IPS DF 4.7 (cell line): ENCODE measurements around the gene OR52I2.
A peak's percentile ranks its signal among the peaks of the same experiment; 100 is the strongest.

Experiments
- DNase-seq: peaks from one replicate; pipeline ENCODE4 v3.0.0-alpha.2; 2013; ENCODE audit warnings: low spot score; ENCODE audit errors: extremely low read depth

OR52I2 gene

GRCh38 chr11:4607781-4608666, 26.5 kb downstream of the OR52I2 start, which contains the start of gene TRIM68:
TRIM68 (minus strand) TSS chr11:4608231; CDS start chr11:4605504, 2,727 bp downstream.
- DNase-seq, result peak; percentile 69

DNA sequence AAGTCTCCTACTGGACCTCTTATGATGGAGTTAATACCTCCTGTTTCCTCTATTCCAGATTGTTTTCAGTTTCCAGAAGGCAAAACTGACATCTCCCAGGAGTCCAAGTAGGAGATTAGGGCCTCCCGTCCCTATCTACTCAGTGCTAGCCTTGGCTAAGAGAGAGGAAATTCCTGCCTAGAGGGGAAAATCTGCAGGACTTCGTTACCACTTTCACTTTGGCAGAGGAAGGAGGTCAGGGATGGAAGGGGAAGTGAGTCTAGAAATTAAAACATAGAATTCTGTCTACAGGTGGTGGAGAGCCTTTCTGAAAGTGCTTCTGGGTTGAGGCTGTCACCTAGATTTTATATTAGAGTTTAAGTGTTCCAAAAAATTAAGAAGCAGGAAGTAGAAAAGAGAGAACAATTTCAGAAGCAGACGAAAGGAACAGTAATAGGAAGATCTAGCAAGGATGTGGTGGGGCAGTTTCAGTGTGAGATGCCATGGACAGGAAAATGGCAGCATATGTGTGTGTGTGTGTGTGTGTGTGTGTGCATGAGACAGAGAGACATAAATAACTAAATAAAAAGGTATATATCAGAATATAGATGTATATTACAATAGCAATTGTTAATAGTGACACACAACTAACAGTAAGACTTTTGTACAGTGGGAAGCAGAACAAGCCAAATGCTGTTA, 28.9 kb downstream of the OR52I2 start:
- DNase-seq, result no peak

GRCh38 chr11:4611986-4612385, 30.4 kb downstream of the OR52I2 start:
- DNase-seq, result no peak

DNA sequence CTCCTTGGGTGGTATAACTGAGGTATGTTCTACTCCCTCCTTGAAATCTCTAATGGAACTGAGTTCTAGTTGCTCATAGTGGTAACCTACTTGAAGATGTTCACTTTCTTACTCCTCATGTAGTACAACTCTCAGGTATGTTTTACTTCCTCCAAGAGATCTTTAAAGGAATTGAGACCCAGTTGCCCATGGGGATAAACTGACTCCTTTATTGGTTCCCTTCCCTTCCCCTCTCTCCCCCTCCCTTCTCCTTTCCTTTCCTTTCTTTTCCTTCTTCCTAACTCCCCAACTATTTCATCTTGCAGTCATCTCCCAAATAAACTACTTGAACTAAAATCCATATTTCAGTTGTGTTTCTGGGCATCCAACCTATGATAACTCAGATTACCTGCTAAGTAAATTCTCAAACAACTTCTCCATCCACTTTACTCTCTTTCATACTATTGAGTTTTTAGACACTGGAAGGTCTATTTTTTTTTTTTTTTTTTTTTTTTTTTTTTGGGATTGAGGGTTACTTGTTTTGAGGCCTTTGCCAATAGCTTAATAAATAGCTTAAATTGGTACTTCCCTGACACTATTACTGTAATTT, 34.4 kb downstream of the OR52I2 start:
- no peak for DNase-seq

DNA sequence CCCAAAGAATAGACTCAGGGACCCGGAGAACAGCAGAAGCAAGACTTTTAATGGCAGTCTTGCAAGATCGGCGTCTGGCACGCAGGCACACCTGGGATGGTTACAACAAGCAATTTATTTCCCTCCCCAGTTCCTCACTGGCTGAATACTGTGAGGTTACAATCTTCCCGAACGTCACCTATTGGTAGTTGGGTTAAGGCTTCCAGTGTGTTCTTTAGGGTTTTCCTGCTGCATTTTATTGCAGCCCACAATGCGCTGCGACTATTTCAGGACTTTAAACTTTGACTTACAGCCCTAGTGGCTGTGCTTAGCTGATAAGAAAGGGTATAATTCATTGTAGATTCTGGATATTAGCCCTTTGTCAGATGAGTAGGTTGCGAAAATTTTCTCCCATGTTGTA, 38.0 kb downstream of the OR52I2 start:
- no peak for DNase-seq

DNA sequence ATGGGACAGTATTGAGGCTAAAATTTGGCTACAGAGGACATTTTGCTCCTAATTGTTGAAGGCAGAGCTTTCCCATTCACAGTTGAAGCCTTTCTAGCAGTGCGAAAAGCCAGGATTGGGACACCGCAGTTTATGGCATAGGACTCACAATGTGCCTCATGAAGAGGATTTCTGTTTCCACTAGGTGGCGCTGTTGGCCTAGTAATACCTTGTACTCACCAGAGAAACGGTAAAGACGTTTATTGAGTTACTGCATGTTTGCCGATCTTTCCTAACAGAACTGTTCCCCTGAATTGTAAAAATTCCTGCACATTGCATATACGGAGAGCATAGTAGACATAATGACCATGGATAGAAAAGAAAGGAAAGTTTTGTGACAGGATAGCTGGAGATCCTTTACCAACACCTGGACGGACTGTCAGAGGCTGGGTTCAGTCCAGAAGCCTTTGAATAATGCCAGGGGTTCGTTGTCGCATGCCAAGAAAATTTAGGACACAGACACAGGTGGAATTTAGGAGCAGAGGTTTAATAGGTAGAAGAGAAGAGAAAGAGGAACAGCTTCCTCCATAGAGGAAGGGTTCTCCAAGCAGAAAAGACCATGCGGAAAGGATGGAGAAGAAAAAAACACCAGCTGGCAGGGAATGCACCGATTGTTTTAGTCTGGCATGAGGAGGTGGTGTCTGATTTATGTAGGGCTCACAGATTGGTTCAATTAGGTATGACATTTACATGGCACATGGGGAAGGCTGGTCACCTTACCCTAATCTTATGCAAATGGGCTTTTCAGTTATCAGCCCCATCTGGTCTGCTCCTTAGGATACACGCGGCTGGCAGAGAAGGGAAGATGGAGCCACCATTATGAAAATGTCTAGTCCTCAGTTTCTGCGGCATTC, 44.9 kb downstream of the OR52I2 start:
- peak; percentile 71 for DNase-seq

GRCh38 chr11:4636136-4636535, 54.6 kb downstream of the OR52I2 start:
- no peak for DNase-seq

- DNase-seq, result peak; percentile 79
Observed at GRCh38 chr11:4636962-4637661, 55.6 kb downstream of the OR52I2 start, which contains the start of gene OR51D1. OR51D1 (plus strand) TSS chr11:4637477; CDS start chr11:4639791, 2,314 bp downstream.

DNA sequence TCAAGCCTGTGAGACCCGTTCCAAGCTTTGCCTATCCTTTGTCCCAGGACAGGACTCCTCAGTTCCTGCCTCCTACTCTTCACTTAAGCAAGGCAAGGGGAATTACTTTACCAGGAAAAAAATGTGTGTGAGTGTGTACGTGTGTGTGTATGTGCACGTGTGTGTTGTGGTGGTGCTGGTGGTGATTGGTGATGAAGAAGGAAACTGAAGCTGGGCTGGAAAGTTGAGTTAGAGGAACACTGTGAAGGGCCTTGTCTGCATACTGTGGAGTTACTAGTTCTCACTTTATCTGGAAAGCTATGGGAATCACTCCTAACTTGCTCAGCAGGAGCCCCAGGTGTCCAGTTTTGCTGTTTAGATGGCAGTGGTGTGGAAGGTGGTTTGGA, 56.1 kb downstream of the OR52I2 start:
- DNase-seq, result no peak

GRCh38 chr11:4639931-4640330, 58.4 kb downstream of the OR52I2 start:
- DNase-seq, result no peak

- no peak for DNase-seq
Observed at GRCh38 chr11:4641501-4641900, 60.0 kb downstream of the OR52I2 start.

DNA sequence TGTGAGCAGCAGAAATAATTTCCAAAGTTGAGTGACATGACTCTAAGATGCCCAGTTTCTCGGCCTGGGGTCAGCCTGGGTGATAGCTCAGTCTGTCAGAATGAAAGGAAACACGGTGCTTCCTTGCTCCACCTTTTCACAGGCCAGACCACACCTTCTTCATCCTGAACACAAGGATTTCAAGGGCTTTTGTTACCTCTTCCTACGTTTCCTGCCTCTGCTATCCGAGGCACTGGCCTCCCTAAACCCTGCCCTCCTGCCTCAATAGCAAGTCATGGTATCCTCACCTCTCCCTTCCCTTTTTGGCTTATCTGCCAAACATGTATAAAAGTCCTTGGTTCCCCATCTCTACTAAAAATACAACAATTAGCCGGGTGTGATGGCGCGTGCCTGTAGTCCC, 60.5 kb downstream of the OR52I2 start:
- no peak for DNase-seq
